GM12865 (cell line): ENCODE measurements around the gene VTI1A.

Source experiments
- DNase-seq: peaks from one replicate; pipeline ENCODE4 v3.0.0; 2010; ENCODE audit warnings: low read depth
- H3K4me3 ChIP-seq: 2 replicates; pipeline ENCODE4 v1.5.1; 2011; ENCODE audit warnings: mild to moderate bottlenecking, low read depth, low read length, control low read depth
- TF ChIP-seq, protein P1 (sequence below): IDR thresholded peaks from 2 replicates; pipeline ENCODE4 v1.5.1; 2011; ENCODE audit warnings: low read length, control low read depth, low read depth, inconsistent platforms; ENCODE audit not compliant: insufficient read depth; ENCODE audit errors: missing control alignments

VTI1A gene

DNA sequence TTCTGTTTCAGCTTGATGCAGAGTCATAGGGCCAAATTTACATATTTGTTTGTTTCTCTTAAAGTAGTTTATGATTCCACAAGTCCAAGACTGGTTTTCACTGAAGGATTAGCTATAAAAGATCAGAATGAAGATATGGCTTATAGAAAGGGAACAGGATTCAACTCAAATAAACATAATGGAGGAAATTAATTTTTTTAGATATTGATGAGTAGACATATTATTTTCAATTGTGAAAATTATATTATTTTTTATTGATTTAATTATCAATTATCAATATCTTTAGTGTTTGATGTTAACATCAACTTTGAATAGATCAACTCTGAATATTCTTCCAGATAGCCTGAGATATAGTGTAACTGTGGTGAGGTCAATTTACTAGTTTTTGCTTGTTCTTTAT, 68.1 kb downstream of the VTI1A start:
- DNase-seq, result no peak
- no peak overlapping the region for H3K4me3 ChIP-seq
- TF ChIP-seq, protein P1, sequence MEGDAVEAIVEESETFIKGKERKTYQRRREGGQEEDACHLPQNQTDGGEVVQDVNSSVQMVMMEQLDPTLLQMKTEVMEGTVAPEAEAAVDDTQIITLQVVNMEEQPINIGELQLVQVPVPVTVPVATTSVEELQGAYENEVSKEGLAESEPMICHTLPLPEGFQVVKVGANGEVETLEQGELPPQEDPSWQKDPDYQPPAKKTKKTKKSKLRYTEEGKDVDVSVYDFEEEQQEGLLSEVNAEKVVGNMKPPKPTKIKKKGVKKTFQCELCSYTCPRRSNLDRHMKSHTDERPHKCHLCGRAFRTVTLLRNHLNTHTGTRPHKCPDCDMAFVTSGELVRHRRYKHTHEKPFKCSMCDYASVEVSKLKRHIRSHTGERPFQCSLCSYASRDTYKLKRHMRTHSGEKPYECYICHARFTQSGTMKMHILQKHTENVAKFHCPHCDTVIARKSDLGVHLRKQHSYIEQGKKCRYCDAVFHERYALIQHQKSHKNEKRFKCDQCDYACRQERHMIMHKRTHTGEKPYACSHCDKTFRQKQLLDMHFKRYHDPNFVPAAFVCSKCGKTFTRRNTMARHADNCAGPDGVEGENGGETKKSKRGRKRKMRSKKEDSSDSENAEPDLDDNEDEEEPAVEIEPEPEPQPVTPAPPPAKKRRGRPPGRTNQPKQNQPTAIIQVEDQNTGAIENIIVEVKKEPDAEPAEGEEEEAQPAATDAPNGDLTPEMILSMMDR, result no peak

DNA sequence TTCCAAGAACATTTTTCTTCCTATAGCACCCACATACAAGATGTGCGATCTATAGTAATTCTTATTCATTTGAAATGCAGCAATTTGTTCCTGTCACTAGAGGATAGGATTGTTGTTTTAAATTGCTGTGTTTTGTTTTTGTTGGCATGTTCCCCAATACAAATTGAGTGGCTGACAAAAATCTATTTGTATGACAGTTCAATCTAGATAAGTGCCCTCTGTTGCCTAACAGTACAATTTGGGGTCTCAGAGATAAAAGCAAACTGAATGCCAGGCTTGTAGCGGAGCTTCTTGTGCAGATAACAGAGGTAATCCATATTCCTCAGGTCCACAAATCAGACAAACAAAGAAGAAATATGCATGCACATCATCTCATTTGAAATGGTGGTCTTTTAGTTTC, 68.8 kb downstream of the VTI1A start:
- TF ChIP-seq, protein P1, result no peak
- no peak for DNase-seq
- H3K4me3 ChIP-seq, result no peak overlapping the region

DNA sequence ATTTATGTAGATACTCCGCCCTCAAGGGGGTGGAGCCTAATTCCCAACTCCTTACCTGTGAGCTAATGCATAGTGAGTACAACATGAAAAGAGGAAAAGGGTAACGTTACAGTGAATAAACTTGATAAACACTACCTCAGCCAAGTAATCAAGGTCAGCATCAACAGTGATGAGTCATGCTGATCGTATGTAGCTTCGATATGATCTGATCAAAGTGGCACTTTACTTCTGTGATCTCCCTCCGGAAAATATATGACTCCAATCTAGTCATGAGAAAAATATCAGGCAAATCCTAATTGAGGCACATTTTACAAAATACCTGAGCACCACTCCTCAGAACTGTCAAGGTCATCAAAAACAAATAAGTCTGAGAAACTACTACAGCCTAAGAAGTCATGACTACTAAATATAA, 70.4 kb downstream of the VTI1A start:
- TF ChIP-seq, protein P1, result no peak
- H3K4me3 ChIP-seq, result no peak overlapping the region
- no peak for DNase-seq

DNA sequence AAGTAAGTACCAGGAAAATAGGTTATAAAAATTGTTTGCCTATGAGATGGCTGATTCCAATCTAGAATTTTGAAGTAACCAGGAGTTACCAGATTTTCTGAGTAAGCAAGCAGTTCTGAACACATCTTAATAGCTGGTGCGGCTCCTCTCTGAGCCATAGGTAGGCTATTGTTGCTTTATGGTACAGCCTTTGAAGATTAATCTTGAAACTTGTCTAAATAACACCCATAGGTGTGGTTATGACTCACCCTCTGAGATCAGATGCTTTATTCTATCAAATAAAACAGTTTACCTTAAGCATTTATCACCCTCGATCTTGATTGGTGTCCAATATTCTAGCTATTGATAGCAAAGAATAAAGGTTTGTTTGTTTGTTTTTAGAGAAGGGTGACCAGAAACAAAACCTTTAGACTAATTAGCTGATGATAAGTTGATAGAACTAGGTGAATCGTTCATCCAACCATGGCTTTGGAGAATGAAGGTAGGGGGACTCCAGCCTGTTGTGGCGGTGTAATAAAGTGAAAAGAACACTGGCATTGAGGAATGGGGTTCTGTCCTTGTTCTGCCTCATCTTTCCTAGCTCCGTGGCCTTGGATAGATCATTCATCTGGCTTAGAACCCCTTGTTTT, 72.2 kb downstream of the VTI1A start:
- H3K4me3 ChIP-seq, result no peak overlapping the region
- TF ChIP-seq, protein P1, result no peak
- DNase-seq, result peak; percentile 18

DNA sequence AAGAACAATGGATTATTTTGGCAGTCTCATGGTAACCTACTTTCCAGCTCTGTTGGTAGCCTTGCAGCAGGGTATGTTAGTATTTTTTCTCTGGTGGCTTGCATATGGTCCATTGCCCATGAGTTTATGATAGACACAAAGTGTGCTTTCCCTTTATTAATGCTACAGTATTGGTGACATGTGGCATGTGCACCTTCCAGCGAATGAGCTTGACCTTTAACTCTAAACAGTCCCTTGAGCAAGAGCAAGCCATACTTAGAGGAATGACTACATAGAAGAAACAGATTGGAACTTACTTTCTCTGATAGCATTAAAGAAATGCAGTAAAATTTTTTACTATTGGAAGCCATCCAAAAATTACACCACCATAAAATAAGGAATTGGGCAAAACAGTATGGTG, 73.9 kb downstream of the VTI1A start:
- TF ChIP-seq, protein P1, result no peak
- DNase-seq, result no peak
- no peak overlapping the region for H3K4me3 ChIP-seq

DNA sequence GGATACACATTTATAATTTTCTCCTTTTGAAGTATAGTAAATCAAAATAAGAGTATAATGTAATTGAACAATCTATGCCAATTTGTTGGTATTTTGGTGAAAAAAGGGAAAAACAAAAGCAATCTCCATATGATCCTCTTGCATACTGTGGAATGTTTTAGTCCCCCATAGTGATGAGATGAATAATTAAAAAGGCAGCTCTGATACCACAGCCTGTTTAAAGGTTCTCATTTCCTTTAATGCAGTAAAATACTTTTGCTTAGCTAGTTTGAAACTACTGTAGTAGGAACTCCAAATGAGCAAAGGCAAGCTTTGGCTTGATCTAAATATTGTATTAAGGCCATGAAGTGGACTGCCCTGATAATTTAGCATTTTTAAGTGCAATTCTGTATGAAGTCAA, 77.6 kb downstream of the VTI1A start:
- DNase-seq, result no peak
- TF ChIP-seq, protein P1, result no peak
- no peak overlapping the region for H3K4me3 ChIP-seq

DNA sequence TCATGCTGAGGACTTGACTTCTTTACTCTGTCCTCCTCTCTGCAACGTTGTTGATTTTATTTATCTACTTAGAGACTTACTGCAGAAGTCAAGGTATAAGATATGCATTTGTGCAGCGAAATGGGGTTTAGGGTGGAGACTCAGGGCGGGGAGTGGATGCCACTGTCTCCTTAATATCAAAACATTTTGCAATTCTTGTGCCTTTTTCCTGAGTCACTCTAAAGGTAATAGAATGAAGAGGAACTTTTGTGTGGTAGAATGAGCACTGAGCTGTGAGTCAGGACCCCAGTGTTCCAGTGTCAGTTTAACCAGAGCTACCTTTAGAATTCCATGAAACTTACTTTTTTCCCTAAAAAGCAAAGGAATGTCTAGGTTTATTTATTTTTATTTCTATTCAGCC, 78.2 kb downstream of the VTI1A start:
- H3K4me3 ChIP-seq, result no peak overlapping the region
- no peak for DNase-seq
- TF ChIP-seq, protein P1, result no peak
